Loucy (cell line): ENCODE results near the gene FKBP15.
"Not testable (repeated sequence)": the region's sequence is repeated elsewhere in the genome, so short reads cannot be mapped to it uniquely, and the experiment has no call there.

ENCODE experiments used
- CTCF ChIP-seq: fragments of 200-600 bp; sonication (generic); conservative IDR thresholded peaks from 2 replicates; pipeline ENCODE4 v1.5.1; 2014; ENCODE audit warnings: mild to moderate bottlenecking, antibody characterized with exemption, low read length
- EZH2phosphoT487 ChIP-seq: fragments of 200-600 bp; IDR thresholded peaks from 2 replicates; pipeline ENCODE4 v1.6.1; 2018; ENCODE audit warnings: antibody characterized with exemption, mild to moderate bottlenecking, moderate library complexity, borderline replicate concordance

- TF ChIP-seq CTCF, EZH2phosphoT487: not testable (repeated sequence)
Observed at GRCh38 chr9:113149561-113149960, 71.5 kb downstream of the FKBP15 start.
